GM21381 (cell line): Measurements from ENCODE around the gene SAP30L.
A peak's percentile ranks its signal among the peaks of the same experiment; 100 is the strongest.

Experiments
- ATAC-seq: cut with Tn5 transposase; IDR thresholded peaks from one replicate; pipeline ENCODE4 v1.9.1; 2021; ENCODE audit warnings: mild to moderate bottlenecking, moderate library complexity; ENCODE audit not compliant: unreplicated experiment

The SAP30L gene

GRCh38 chr5:154445422-154446194, at the start of gene SAP30L:
SAP30L (plus strand) TSS chr5:154445997; CDS start chr5:154446605, 608 bp downstream.
- ATAC-seq: peak; percentile 93

GRCh38 chr5:154396128-154396527, 49.7 kb upstream of the SAP30L start:
- no peak for ATAC-seq

- no peak for ATAC-seq
Observed at GRCh38 chr5:154397652-154398406, 48.0 kb upstream of the SAP30L start.

GRCh38 chr5:154400678-154401077, 45.1 kb upstream of the SAP30L start:
- ATAC-seq: no peak

- no peak for ATAC-seq
Observed at GRCh38 chr5:154401355-154401754, 44.4 kb upstream of the SAP30L start.

GRCh38 chr5:154401931-154402330, 43.9 kb upstream of the SAP30L start:
- no peak for ATAC-seq

GRCh38 chr5:154402611-154403010, 43.2 kb upstream of the SAP30L start:
- no peak for ATAC-seq

- no peak for ATAC-seq
Observed at GRCh38 chr5:154403234-154403633, 42.6 kb upstream of the SAP30L start.

GRCh38 chr5:154403776-154404387, 41.9 kb upstream of the SAP30L start:
- no peak for ATAC-seq

- ATAC-seq: peak; percentile 95
Observed at GRCh38 chr5:154405078-154405792, 40.6 kb upstream of the SAP30L start.

GRCh38 chr5:154406231-154406630, 39.6 kb upstream of the SAP30L start:
- ATAC-seq: no peak

- ATAC-seq: no peak
Observed at GRCh38 chr5:154406826-154407225, 39.0 kb upstream of the SAP30L start.

GRCh38 chr5:154408811-154409210, 37.0 kb upstream of the SAP30L start:
- no peak for ATAC-seq

GRCh38 chr5:154409230-154409840, 36.5 kb upstream of the SAP30L start:
- no peak for ATAC-seq

GRCh38 chr5:154410008-154410407, 35.8 kb upstream of the SAP30L start:
- no peak for ATAC-seq

GRCh38 chr5:154410786-154411185, 35.0 kb upstream of the SAP30L start:
- no peak for ATAC-seq

GRCh38 chr5:154411338-154411737, 34.5 kb upstream of the SAP30L start:
- ATAC-seq: no peak

- no peak for ATAC-seq
Observed at GRCh38 chr5:154412316-154412715, 33.5 kb upstream of the SAP30L start.

- ATAC-seq: no peak
Observed at GRCh38 chr5:154412925-154413324, 32.9 kb upstream of the SAP30L start.

- no peak for ATAC-seq
Observed at GRCh38 chr5:154415114-154415513, 30.7 kb upstream of the SAP30L start.

- ATAC-seq: no peak
Observed at GRCh38 chr5:154418344-154418820, 27.4 kb upstream of the SAP30L start.
